ENCODE results near the gene TMEM196.

Gene TMEM196

DNA sequence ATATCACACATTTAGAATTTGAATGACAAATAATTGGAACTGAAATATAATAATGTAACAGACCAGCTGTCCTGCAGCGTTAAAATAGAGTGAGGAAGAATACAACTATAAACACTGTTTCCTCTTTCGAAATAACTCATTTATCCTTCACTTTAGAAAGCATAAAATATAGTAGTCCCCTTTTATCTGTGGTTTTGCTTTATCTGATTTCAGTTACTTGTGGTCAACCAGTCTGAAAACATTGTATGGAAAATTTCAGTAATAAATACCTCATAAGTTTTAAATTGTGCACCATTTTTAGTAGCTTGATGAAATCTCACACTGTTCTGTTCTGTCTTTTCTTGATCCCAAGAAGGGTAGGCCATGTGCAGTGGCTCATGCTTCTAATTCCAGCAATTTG is 96.2 kb downstream of the TMEM196 start:
- no peaks in the 10 kb centered on the region for H3K9me3 ChIP-seq (ENCODE audit: control insufficient read depth, insufficient read depth, low read length)
- no peaks in the 10 kb centered on the region for H3K79me2 ChIP-seq (ENCODE audit: control insufficient read depth, low read length)
- no peaks in the 10 kb centered on the region for H3K27me3 ChIP-seq (ENCODE audit: control insufficient read depth, low read length)
- H4K20me1 ChIP-seq (ENCODE audit: control insufficient read depth, insufficient read depth, low read depth, low read length), result no peaks in the 10 kb centered on the region
- peaks cover 27% of the 10 kb centered on the region for H3K4me1 ChIP-seq (ENCODE audit: control insufficient read depth, low read length)
- peak overlapping the region; percentile 63 for H3K27ac ChIP-seq (ENCODE audit: low read depth, low read length)
- TF ChIP-seq, protein P1, sequence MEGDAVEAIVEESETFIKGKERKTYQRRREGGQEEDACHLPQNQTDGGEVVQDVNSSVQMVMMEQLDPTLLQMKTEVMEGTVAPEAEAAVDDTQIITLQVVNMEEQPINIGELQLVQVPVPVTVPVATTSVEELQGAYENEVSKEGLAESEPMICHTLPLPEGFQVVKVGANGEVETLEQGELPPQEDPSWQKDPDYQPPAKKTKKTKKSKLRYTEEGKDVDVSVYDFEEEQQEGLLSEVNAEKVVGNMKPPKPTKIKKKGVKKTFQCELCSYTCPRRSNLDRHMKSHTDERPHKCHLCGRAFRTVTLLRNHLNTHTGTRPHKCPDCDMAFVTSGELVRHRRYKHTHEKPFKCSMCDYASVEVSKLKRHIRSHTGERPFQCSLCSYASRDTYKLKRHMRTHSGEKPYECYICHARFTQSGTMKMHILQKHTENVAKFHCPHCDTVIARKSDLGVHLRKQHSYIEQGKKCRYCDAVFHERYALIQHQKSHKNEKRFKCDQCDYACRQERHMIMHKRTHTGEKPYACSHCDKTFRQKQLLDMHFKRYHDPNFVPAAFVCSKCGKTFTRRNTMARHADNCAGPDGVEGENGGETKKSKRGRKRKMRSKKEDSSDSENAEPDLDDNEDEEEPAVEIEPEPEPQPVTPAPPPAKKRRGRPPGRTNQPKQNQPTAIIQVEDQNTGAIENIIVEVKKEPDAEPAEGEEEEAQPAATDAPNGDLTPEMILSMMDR (IDR thresholded peaks at IDR 0.05; ENCODE audit: low read depth, low read length, poor library complexity, severe bottlenecking), result no peak
- no peak for TF ChIP-seq EZH2phosphoT487 (IDR thresholded peaks at IDR 0.05; ENCODE audit: borderline replicate concordance, low read length)
- no peaks in the 10 kb centered on the region for H3K9me2 ChIP-seq (replicated peaks; ENCODE audit: control insufficient read depth, low read length)
- H3K4me3 ChIP-seq (ENCODE audit: low read length), result peak overlapping the region; percentile 35
- peaks cover 2% of the 10 kb centered on the region; the same call in 1 of the 2 replicates for H3F3A ChIP-seq (ENCODE audit: control insufficient read depth, insufficient read depth)
- H3K36me3 ChIP-seq (ENCODE audit: control insufficient read depth, low read length), result no peaks in the 10 kb centered on the region
- H3K4me2 ChIP-seq (ENCODE audit: low read length), result peak overlapping the region; percentile 48

DNA sequence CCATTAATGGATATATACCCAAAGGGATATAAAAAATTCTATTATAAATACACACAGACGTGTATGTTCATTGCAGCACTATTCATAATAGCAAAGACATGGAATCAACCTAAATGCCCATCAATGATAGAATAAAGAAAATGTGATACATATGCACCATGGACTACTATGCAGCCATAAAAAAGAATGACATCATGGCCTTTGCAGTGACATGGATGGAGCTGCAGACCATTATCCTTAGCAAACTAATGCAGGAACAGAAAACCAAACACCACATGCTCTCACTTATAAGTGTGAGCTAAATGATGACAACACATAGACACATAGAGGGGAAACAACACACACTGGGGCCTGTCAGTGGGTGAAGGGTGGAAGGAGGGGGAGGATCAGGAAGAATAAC is 97.6 kb downstream of the TMEM196 start:
- Histone ChIP-seq H3K9me2 (replicated peaks; ENCODE audit: control insufficient read depth, low read length) (no peaks in the 10 kb centered on the region), H4K20me1 (ENCODE audit: control insufficient read depth, insufficient read depth, low read depth, low read length) (no peaks in the 10 kb centered on the region), H3K79me2 (ENCODE audit: control insufficient read depth, low read length) (no peaks in the 10 kb centered on the region), H3F3A (ENCODE audit: control insufficient read depth, insufficient read depth) (peaks cover 2% of the 10 kb centered on the region; the same call in 1 of the 2 replicates), H3K4me2 (ENCODE audit: low read length) (no peak overlapping the region), H3K4me3 (ENCODE audit: low read length) (no peak overlapping the region), H3K4me1 (ENCODE audit: control insufficient read depth, low read length) (peaks cover 27% of the 10 kb centered on the region), H3K9me3 (ENCODE audit: control insufficient read depth, insufficient read depth, low read length) (no peaks in the 10 kb centered on the region), H3K36me3 (ENCODE audit: control insufficient read depth, low read length) (no peaks in the 10 kb centered on the region), H3K27ac (ENCODE audit: low read depth, low read length) (no peak overlapping the region), H3K27me3 (ENCODE audit: control insufficient read depth, low read length) (no peaks in the 10 kb centered on the region)
- TF ChIP-seq, protein P1 (IDR thresholded peaks at IDR 0.05; ENCODE audit: low read depth, low read length, poor library complexity, severe bottlenecking), result no peak
- TF ChIP-seq EZH2phosphoT487 (IDR thresholded peaks at IDR 0.05; ENCODE audit: borderline replicate concordance, low read length), result no peak

GRCh38 chr7:19674266-19674960 is 99.0 kb downstream of the TMEM196 start:
- no peak for TF ChIP-seq EZH2phosphoT487 (IDR thresholded peaks at IDR 0.05; ENCODE audit: borderline replicate concordance, low read length)
- TF ChIP-seq, protein P1 (IDR thresholded peaks at IDR 0.05; ENCODE audit: low read depth, low read length, poor library complexity, severe bottlenecking), result no peak
- Histone ChIP-seq H3K9me3 (ENCODE audit: control insufficient read depth, insufficient read depth, low read length) (no peaks in the 10 kb centered on the region), H3K36me3 (ENCODE audit: control insufficient read depth, low read length) (no peaks in the 10 kb centered on the region), H4K20me1 (ENCODE audit: control insufficient read depth, insufficient read depth, low read depth, low read length) (no peaks in the 10 kb centered on the region), H3K4me3 (ENCODE audit: low read length) (no peak overlapping the region), H3K27ac (ENCODE audit: low read depth, low read length) (no peak overlapping the region), H3K9me2 (replicated peaks; ENCODE audit: control insufficient read depth, low read length) (no peaks in the 10 kb centered on the region), H3K79me2 (ENCODE audit: control insufficient read depth, low read length) (no peaks in the 10 kb centered on the region), H3K27me3 (ENCODE audit: control insufficient read depth, low read length) (no peaks in the 10 kb centered on the region), H3F3A (ENCODE audit: control insufficient read depth, insufficient read depth) (peaks cover 2% of the 10 kb centered on the region; the same call in 1 of the 2 replicates), H3K4me2 (ENCODE audit: low read length) (no peak overlapping the region), H3K4me1 (ENCODE audit: control insufficient read depth, low read length) (peaks cover 26% of the 10 kb centered on the region)
